ENCODE measurements around the gene CCNO.

CCNO gene

DNA sequence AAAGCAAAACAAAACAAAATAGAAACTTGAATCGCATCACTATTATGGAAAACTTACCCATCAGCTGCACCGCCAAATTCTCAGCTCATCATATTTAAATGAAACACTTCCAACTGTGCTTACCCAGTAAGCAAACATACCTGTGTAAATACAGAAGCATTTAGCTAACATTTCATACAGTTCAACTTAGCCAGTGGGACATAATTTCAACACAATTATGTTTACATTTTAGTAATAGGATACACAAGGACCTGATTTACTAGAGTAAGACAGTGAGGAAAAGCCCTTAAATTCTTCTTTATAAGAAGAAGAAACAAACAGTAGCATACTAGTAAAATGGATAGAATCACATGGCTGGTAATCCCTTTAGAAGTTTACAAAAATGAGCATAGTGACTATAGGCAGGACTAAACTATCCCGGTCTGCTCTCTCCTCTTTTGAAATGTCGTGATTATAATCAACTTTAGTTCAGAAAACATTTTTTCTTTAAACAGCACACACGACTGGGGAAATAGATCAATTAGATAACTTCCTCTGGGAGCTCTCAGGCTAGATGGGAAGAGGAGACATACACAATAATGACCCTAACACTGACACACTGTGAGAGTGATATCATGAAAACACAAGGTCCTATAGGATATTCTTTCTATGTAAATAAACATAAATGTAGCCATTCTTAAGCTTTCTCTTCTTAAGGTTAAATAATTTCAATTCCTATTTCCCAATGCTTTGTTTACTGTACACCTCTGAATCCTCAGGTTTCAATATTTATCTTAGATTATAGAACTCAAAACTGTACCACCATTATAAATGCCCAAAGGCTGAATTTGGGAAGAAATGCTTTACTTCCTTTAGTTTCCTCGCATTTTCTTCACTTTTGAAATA lies 44.5 kb downstream of the CCNO start:
- H3K27ac ChIP-seq = no peak overlapping the region; the same call in 1 of the 2 replicates
- TF ChIP-seq CTCF (conservative IDR thresholded peaks at IDR 0.05) = no peak

DNA sequence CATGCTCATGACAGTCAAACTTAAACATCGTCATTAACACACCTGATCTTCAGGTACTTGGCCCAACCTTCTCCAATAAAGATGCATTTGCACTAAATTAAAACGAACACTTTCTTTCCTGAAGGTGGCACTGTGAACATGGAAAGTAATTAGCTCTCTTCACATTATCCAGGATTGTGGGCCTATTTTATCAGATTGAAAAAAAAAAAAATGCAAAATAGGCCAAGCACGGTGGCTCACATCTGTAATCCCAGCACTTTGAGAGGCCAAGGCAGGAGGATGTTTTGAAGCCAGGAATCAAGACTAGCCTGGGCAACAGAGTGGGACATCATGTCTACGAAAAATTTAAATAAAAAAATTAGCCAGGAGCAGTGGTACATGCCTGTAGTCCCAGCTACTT lies 46.0 kb downstream of the CCNO start:
- no peak overlapping the region for H3K27ac ChIP-seq
- TF ChIP-seq CTCF (conservative IDR thresholded peaks at IDR 0.05) = peak; percentile 74
